ENCODE data around the gene GREB1. TPM values are rescaled to one million over a fixed set of nuclear protein-coding genes. Genes with fewer than 3 reads are reported as not detected.

GREB1 gene
- total and polyA plus RNA-seq, 2 of the 13 experiments (the other 11 are each of a cell fraction or from before 2014, with no cell fraction given): 31.3 to 61.2 TPM

DNA sequence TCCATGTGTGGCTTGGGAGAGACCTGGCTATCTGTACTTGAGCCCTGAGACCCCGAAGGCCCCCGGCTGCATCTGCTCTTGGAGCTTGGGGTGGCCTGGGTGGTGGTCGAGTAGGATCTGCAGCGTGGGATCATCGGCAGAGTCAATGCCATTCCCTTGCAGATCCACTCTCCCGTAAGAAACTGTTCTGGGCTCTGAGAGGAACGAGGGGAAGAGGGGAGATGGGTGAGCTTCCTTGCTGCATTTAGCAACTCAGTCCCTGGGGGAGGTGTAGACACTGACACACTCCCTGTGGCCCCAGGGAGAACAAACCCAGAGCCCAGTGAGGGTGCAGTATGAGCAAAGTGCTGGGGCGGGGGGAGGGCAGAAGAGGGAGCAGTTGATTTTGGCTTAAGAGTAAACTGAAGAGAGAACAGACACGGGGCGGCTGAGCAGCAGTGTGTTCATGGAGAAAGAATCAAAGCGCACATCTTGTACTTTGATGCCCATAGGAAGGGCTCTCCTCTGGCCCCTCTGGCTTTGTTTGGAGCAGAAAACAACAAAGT lies 8.5 kb downstream of the GREB1 start (continued):
- TF ChIP-seq ZBTB4 (CRISPR knock-in tag; IDR thresholded peaks at IDR 0.05; ENCODE audit: borderline replicate concordance) (no peak), ZNF546 (CRISPR knock-in tag; conservative IDR thresholded peaks at IDR 0.05) (no peak), CCDC6 (CRISPR knock-in tag; IDR thresholded peaks at IDR 0.05) (no peak), ZNF841 (CRISPR knock-in tag; IDR thresholded peaks at IDR 0.05; ENCODE audit: borderline replicate concordance) (no peak), THAP11 (CRISPR knock-in tag; IDR thresholded peaks at IDR 0.05) (no peak), ZNF337 (CRISPR knock-in tag; IDR thresholded peaks at IDR 0.05; ENCODE audit: borderline replicate concordance, low read depth) (no peak), SOX6 (IDR thresholded peaks at IDR 0.05) (no peak), SOX6 (CRISPR knock-in tag; IDR thresholded peaks at IDR 0.05) (peak; percentile 63; the same call in 1 of the 2 replicates), ZNF577 (CRISPR knock-in tag; IDR thresholded peaks at IDR 0.05; ENCODE audit: borderline replicate concordance, low read depth) (no peak), NFIB (CRISPR knock-in tag; IDR thresholded peaks at IDR 0.05; ENCODE audit: borderline replicate concordance) (no peak), NFATC3 (CRISPR knock-in tag; IDR thresholded peaks at IDR 0.05) (peak; percentile 61; the same call in 1 of the 2 replicates), ZNF138 (CRISPR knock-in tag; IDR thresholded peaks at IDR 0.05; ENCODE audit: low read depth) (no peak), HDAC1 (CRISPR knock-in tag; IDR thresholded peaks at IDR 0.05) (0 out of 2 replicates have a peak, but pooled peaks have one; percentile 25), ZNF280B (CRISPR knock-in tag; IDR thresholded peaks at IDR 0.05; ENCODE audit: borderline replicate concordance) (no peak), ZFP82 (CRISPR knock-in tag; IDR thresholded peaks at IDR 0.05; ENCODE audit: borderline replicate concordance) (no peak), ZNF737 (CRISPR knock-in tag; IDR thresholded peaks at IDR 0.05; ENCODE audit: borderline replicate concordance) (no peak), ARNTL (CRISPR knock-in tag; IDR thresholded peaks at IDR 0.05) (no peak), NFAT5 (CRISPR knock-in tag; IDR thresholded peaks at IDR 0.05) (no peak)
- TF ChIP-seq, protein P1, sequence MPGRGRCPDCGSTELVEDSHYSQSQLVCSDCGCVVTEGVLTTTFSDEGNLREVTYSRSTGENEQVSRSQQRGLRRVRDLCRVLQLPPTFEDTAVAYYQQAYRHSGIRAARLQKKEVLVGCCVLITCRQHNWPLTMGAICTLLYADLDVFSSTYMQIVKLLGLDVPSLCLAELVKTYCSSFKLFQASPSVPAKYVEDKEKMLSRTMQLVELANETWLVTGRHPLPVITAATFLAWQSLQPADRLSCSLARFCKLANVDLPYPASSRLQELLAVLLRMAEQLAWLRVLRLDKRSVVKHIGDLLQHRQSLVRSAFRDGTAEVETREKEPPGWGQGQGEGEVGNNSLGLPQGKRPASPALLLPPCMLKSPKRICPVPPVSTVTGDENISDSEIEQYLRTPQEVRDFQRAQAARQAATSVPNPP (CRISPR knock-in tag; IDR thresholded peaks at IDR 0.05): no peak; the same call in 1 of the 2 replicates

All from HepG2 (cell line).